Tibial artery (tissue), 4 donors: Measurements from ENCODE around the gene WDR27.

Source experiments
- DNase-seq, 2 donors: peaks; one replicate each; pipeline ENCODE4 v3.0.0-alpha.2; 2019
- H3K27ac ChIP-seq, 2 donors: fragments of 200-600 bp; sonication (generic) in 1 of 2; 1 replicate in 1 of 2; 2 replicates in 1 of 2; pipeline ENCODE4 v1.5.1; 2018 to 2019; ENCODE audit warnings: mild to moderate bottlenecking in 1 of 2
- H3K27me3 ChIP-seq, 2 donors: fragments of 200-600 bp; sonication (generic) in 1 of 2; one replicate each; pipeline versions ENCODE4 v1.5.1 to v1.6.0; 2016 to 2019
- H3K36me3 ChIP-seq, 3 donors: fragments of 200-600 bp; sonication (generic) in 2 of 3; one replicate each; pipeline ENCODE4 v1.5.1; 2016 to 2019; ENCODE audit warnings: mild to moderate bottlenecking in 2 of 3
- H3K4me1 ChIP-seq, 4 donors: fragments of 200-600 bp; sonication (generic) in 2 of 4; 1 replicate in 3 of 4; 2 replicates in 1 of 4; pipeline ENCODE4 v1.5.1; 2016 to 2019
- H3K4me3 ChIP-seq, 2 donors: fragments of 200-600 bp; sonication (generic) in 1 of 2; 1 replicate in 1 of 2; 2 replicates in 1 of 2; pipeline ENCODE4 v1.5.1; 2018 to 2019; ENCODE audit warnings: mild to moderate bottlenecking in 2 of 2
- H3K9me3 ChIP-seq, 3 donors: fragments of 200-600 bp; sonication (generic) in 1 of 3; one replicate each; pipeline ENCODE4 v1.5.1; 2016 to 2019
- CTCF ChIP-seq, 2 experiments: fragments of 200-600 bp in 1 of 2; fragments of 450-650 bp in 1 of 2; IDR thresholded peaks; one replicate each; pipeline ENCODE4 v1.5.1; 2017 to 2019; ENCODE audit warnings: antibody characterized with exemption in 2 of 2, mild to moderate bottlenecking in 1 of 2, moderate library complexity in 1 of 2
- intact Hi-C: fragments of 100-400 bp; cut with DNase I; formaldehyde crosslinking; loops from one replicate; pipeline ENCODE4 v1.15.0; 2023; ENCODE audit warnings: low total_unique reads

The WDR27 gene

GRCh38 chr6:169656546-169657283, 45.1 kb downstream of the WDR27 start:
- H3K36me3 ChIP-seq, result peaks cover 0 to 58% (median 23%) of the 10 kb centered on the region in 3 donors
- TF ChIP-seq CTCF (IDR thresholded peaks at IDR 0.05), result no peak
- H3K27ac ChIP-seq, result no peak overlapping the region
- no peak overlapping the region for H3K4me3 ChIP-seq
- H3K9me3 ChIP-seq, result no peaks in the 10 kb centered on the region
- H3K4me1 ChIP-seq, result peaks cover 0 to 6% (median 4%) of the 10 kb centered on the region in 4 donors
- DNase-seq, result no peak
- no peaks in the 10 kb centered on the region for H3K27me3 ChIP-seq
- intact Hi-C loops, result no loop called here

- H3K27ac ChIP-seq, result peak overlapping the region; percentile 45 to 82
- TF ChIP-seq CTCF (IDR thresholded peaks at IDR 0.05), result peak in 1 of 2 experiments; percentile 7
- peak overlapping the region; percentile 51 to 52 for H3K4me3 ChIP-seq
- no peaks in the 10 kb centered on the region for H3K27me3 ChIP-seq
- no peaks in the 10 kb centered on the region for H3K9me3 ChIP-seq
- DNase-seq, result peak; percentile 64 to 84
- peaks cover 0 to 47% (median 8%) of the 10 kb centered on the region in 3 donors for H3K36me3 ChIP-seq
- intact Hi-C loops, result no loop called here
- H3K4me1 ChIP-seq, result peaks cover 0 to 6% (median 4%) of the 10 kb centered on the region in 4 donors
These were observed 47.0 kb downstream of the WDR27 start for GRCh38 chr6:169654598-169655391.

GRCh38 chr6:169653691-169654090, 48.1 kb downstream of the WDR27 start:
- H3K9me3 ChIP-seq, result no peaks in the 10 kb centered on the region
- peak overlapping the region; percentile 45 to 82 for H3K27ac ChIP-seq
- peak overlapping the region in 1 of 2 donors; percentile 52 for H3K4me3 ChIP-seq

GRCh38 chr6:169652896-169653295, 48.9 kb downstream of the WDR27 start:
- H3K9me3 ChIP-seq, result no peaks in the 10 kb centered on the region
- H3K4me3 ChIP-seq, result no peak overlapping the region
- H3K27me3 ChIP-seq, result no peaks in the 10 kb centered on the region
- intact Hi-C loops, result no loop called here
- H3K27ac ChIP-seq, result no peak overlapping the region
- TF ChIP-seq CTCF (IDR thresholded peaks at IDR 0.05), result no peak
- no peak for DNase-seq
- peaks cover 0 to 6% (median 4%) of the 10 kb centered on the region in 4 donors for H3K4me1 ChIP-seq
- peaks cover 0 to 36% (median 9%) of the 10 kb centered on the region in 3 donors for H3K36me3 ChIP-seq

More at GRCh38 chr6:169653691-169654090, 48.1 kb downstream of the WDR27 start:
- TF ChIP-seq CTCF (IDR thresholded peaks at IDR 0.05), result no peak
- H3K27me3 ChIP-seq, result no peaks in the 10 kb centered on the region
- peaks cover 0 to 6% (median 4%) of the 10 kb centered on the region in 4 donors for H3K4me1 ChIP-seq
- DNase-seq, result no peak
- intact Hi-C loops, result no loop called here
- H3K36me3 ChIP-seq, result peaks cover 0 to 36% (median 4%) of the 10 kb centered on the region in 3 donors

GRCh38 chr6:169651498-169651897, 50.3 kb downstream of the WDR27 start:
- intact Hi-C loops, result no loop called here
- DNase-seq, result no peak
- peaks cover 0 to 6% (median 4%) of the 10 kb centered on the region in 4 donors for H3K4me1 ChIP-seq
- H3K9me3 ChIP-seq, result no peaks in the 10 kb centered on the region
- no peak overlapping the region for H3K27ac ChIP-seq
- peaks cover 0 to 33% (median 5%) of the 10 kb centered on the region in 3 donors for H3K36me3 ChIP-seq
- TF ChIP-seq CTCF (IDR thresholded peaks at IDR 0.05), result no peak
- H3K4me3 ChIP-seq, result no peak overlapping the region
- no peaks in the 10 kb centered on the region for H3K27me3 ChIP-seq
